GM18507 (cell line): ENCODE results near the gene EYA2.

ENCODE experiments used
- DNase-seq: peaks from one replicate; pipeline ENCODE4 v3.0.0; 2011; ENCODE audit warnings: low read depth; ENCODE audit not compliant: insufficient read length; ENCODE audit errors: extremely low spot score
- FAIRE-seq: peaks from 2 replicates; lab custom pipeline; 2011; peaks lifted over from hg19 to GRCh38; lab: Jason Lieb, UNC

Gene EYA2

DNA sequence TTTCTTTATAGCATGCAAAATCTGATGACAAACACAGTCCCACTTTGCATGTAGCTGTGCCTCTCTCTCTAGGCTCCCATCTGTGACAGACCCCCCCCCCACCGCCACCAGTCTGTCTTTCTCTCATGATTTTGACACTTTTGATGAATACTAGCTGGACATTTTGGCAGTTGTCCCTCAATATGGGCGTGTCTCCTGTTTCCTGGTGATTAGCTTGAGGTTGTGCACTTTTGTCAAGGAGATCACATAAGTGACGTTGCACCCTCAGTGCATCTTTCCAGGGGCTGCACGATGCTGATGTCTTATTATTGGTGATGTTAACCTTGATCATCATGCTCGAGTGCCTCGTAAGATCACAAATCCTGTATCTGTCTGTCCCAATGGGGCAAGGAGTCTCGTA lies 155.1 kb downstream of the EYA2 start:
- DNase-seq (no peak), FAIRE-seq (no peak)

DNA sequence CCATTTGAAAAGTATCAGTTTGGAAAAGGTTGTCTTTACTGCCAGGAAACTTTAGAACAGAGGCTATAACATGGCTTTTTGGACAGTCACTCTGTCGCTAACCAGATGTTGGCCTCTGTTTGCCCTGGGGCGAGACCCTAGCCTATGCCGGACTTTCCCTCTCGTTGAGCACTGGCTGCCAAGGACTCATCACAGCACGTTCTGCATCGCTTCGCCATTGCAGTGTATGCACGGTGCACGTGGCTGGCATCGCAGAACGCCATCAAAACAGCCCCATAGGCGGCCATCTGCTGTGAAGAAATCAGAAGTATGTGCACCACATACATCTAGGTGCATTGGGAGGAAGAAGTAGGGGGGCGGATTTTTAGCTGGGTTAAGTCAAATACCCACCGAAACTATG lies 156.4 kb downstream of the EYA2 start:
- FAIRE-seq (no peak), DNase-seq (no peak)

DNA sequence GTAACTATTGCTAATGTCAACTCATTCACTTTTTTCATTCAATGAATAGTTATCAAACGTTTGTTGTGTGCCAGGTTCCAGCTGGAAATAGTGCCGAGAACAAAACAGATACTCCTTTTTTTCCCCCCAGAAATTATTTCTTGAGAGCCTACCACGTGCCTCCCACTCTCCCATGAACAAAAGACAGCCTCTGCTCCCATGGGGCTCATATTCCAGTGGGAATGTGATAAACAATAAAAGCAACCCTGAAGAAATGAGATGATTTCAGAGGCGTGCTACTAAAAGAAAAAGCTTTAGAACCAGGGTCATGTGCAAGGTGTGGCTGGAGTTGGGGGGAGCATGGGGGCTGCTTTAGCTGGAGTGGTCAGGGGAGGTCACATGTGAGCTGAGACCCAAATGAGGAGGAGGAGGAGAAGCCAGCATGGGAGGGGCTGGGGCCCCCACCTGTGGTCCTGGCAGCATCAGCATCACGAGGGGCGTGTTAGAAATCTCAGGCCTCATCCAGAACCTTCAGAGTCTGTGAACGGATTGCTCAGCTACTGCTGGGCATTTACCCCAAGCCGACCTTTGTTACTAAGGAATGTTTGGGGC lies 157.4 kb downstream of the EYA2 start:
- no peak for FAIRE-seq
- DNase-seq: no peak

DNA sequence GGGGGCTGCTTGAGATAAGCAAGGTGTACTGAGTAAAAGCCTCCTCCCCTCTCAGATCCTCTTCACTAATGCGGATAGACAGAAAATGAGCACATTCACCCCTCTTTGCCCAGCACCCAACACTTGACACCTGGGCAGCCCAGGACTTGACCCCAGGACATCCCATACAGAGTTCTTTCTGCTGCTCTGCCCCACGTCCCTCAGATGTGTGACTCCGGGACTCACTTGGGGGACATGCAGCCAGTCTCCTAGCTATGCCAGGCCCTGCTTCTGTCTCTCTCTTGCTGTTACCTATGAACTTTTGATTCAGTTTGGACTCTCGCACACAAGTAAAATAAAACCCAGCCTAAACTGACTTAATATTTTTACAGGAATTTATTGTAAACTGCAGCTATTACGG lies 159.9 kb downstream of the EYA2 start:
- no peak for FAIRE-seq
- DNase-seq: no peak

DNA sequence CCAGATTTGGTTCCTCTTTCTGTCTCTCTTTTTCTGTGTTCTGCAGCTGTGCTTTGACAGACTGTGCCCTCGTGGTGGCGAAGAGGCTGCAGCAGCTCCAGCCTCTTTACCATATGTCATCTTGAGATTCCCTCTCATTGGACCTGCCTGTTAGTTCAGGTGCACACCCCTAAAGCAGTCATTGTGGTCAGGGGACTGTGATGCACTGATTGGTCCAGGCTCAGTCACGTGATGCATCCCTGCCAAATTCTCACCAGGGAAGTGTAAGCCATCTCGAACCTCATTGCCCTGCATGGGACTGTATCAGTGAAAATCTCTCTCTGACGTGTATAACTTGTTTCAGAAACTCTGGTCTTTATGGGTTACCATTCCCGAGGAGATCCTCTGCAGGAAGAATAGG lies 160.3 kb downstream of the EYA2 start:
- no peak for DNase-seq
- no peak for FAIRE-seq

DNA sequence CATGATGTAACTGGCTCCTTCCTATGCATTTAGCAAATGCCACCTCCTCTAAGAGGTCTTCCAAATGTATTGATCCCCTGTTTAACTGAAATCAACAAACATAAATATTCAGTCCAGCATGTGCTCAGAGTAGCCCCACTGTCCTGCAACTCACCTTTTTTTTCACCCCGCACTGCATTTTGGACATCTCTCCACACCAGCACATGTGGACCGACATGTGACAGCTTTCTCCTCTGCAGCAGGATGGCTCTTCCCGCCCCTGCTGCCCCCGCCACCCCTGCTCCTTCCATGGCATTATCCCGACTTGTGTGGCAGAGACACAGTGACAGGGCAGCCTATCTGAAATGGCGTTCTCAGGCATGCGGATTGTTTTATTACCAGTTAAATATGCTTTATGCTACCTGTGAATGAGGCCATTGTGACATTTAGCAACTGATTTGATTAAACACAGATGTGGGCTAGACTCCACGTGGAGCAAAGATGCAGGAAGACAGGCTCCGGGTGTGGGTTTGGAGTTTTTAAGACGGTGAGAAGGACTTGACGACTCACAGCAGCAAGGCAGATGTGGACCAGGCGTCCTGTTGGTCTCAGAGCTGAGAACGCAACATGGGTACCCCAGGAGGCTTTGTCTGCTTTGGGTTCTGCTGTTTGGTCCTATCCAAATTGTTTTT lies 161.2 kb downstream of the EYA2 start:
- FAIRE-seq: no peak
- no peak for DNase-seq

DNA sequence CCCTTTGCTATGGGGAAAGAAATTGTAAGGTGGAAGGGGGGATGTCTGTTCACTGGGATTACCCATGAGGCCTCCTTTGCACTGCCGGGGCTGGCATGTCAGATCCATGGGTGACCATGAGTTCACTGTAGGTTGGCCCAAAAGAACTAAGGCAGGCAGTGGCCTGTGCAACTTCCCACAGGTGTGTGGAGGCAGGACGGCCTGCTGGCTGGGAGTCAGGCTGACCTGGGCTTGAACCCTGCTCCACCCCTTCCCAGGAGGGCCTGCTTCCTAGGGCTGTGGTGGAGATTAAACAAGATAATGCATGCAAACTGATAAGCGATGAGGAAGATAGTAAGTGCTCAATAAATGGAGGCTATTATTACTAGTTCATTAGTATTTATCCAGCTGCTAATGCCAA lies 163.0 kb downstream of the EYA2 start:
- DNase-seq (no peak), FAIRE-seq (no peak)

DNA sequence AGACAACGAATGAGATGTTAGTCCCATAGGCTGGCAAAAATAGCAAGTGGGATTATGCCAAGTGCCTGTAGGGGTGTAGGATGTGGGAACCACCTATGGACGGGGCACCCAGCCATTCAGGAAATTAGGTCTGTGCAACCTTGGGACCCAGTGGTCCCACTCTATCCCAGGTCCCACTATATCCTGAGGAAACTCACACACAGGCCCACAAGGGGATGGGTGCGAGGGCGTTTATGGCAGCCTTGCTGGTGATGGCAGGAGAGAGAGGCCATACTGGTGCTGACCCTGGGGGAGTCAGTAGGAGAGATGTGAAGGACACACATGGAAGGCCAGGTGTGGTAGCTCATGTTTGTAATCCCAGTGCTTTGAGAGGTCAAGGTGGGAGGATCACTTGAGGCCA lies 163.6 kb downstream of the EYA2 start:
- no peak for DNase-seq
- FAIRE-seq: no peak

DNA sequence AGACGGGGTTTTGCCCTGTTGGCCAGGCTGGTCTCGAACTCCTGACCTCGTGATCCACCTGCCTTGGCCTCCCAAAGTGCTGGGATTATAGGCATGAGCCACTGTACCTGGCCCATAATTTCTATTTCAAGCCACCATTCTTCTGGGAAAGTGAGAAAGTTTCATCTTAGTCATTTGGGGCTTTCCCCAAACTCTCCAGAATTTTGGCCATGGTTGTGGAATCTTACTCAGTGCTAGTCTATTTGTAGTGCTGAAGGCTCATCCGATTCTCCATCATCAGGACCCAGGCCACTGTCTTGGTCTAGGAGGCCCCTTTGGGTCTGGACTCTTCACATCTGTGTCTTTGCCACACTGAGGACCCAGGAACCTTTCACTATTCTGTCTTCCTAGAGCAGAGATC lies 164.9 kb downstream of the EYA2 start:
- no peak for FAIRE-seq
- DNase-seq: no peak

DNA sequence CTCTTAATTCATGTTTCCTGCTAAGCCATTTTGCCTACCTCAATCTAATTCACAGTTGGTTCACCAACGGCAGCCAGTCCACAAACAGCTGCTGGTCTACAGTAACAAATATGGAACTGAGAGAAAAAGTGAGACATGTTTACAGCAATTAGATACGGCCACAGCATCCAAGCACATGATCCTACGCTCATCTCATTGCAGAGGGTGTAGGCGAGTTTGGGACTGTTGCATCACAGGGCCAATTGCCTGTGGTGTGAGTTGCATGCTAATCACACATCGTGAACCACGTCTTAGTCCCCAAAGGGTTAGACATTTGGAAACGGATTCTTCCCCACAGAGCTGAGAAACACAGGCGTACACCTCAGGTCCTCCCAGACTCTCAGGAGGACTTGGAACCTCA lies 166.9 kb downstream of the EYA2 start:
- no peak for DNase-seq
- FAIRE-seq: no peak

DNA sequence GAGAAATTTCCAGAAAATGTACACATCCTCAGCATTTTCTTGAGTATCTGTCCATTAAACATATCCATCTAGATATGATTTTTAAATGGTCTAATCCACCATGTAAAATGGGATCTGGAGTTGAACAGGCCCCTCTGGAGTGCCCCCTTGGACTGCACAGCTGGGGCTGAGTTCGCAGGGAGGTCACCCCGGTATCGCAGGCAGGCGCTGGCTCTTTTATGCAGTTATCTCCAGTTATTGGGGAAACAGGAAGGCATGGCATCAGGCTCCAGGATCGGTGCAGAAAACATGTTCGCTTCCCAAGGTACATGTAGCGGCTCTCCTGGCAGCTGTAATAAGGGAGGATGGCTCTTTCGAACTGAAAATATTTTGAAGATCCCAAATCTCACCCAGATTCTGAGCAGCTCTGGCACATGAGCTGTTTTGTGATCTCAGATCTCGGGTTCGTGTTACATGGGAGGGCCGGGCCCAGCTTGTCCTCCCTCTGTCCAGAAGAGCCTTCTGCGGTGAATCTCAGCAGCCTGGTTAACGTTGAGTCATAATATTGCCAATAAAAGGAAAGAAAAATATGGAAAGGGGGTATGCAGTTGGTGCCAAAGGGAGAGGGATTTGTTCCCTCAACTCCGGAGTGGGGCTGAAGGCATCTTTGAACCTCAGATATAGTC lies 167.7 kb downstream of the EYA2 start:
- DNase-seq: no peak
- FAIRE-seq: no peak

DNA sequence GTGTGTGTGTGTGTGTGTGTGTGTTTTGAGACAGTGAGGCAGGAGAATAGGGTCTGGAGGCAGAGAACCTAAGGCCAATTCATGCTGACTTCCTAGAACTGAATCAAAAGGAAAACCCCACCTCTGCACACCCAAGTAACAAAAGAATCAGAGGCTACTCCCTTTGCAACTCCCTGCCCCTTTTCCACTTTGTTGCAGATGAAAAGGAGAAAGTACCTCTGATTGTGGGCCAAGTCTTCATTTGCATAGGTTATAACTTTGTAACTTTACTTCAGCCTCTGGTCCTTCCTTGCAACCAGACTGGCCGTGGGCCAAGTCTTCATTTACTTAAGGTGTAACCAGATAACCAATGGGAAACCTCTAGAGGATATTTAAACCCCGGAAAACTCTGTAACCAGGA lies 168.8 kb downstream of the EYA2 start:
- DNase-seq: no peak
- no peak for FAIRE-seq

DNA sequence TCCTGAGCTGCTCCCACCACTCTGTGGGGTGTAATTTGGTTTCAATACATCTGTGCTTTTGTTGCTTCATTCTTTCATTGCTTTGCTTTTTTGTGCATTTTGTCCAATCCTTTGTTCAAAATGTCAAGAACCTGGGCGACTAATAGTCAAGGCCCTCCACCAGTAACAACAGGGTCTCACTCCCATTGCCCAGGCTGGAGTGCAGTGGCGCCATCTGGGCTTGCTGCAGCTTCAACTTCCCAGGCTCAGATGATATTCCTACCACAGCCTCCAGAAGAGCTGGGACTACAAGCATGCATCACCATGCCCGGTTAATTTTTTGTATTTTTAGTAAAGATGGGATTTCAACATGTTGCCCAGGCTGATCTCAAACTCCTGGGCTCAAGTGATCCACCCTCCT lies 169.2 kb downstream of the EYA2 start:
- FAIRE-seq: no peak

DNA sequence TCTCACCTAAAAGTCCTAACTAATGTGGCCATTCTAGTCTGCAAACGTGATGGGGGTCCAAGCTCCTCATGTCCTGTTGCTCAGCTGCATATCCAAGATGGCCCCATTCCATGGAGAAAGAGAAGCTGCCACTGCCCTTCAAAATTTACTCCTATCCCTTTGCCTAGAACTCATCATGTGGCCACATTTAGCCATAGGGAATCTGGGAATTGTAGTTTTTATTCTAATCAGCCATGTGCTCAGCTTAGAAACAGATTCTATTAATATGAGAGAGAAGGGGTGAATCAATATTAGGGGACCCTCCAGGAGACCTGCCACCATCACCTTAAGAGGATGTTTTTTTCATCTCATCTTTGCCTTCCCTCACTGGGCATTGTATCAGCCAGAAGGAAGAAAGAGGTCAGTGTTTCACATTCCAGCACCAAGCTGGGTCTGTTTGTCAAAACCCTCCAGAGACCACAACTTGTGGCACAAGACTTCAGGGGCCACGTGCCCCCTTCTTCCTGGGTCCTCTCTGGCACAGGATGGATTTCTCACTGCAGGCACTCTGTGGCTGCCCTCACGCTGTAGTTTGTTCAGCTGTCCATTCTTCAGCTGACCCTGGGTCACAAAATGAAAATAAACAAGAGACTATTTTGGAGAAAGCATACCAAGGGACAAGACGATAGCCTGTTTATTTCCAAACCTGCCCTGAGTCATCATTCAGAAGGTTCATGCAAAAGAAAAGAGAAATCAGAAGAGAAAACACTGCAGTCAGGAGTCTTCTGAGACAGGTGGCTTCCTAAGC lies 172.0 kb downstream of the EYA2 start:
- DNase-seq (no peak), FAIRE-seq (no peak)

More for the DNA sequence above, 169.2 kb downstream of the EYA2 start:
- DNase-seq: no peak

DNA sequence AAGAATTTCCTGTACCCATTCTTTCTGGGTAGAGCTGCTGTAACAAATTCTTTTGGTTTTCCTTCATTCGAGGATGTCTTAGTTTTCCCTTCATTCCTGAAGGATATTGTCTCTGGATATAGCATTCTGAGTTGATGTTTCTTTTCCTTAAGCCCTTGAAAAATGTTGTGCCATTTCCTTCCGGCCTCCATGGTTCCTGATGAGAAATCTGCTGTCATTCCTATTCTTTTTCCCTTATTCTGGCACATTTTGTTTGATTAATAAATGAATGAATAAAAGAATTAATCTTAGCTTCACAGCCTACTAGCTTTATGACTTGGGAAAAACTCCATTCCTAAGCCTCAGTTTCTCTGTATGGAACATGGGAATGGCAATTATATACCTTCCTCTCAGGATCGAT lies 173.1 kb downstream of the EYA2 start:
- DNase-seq: no peak
- FAIRE-seq: no peak

DNA sequence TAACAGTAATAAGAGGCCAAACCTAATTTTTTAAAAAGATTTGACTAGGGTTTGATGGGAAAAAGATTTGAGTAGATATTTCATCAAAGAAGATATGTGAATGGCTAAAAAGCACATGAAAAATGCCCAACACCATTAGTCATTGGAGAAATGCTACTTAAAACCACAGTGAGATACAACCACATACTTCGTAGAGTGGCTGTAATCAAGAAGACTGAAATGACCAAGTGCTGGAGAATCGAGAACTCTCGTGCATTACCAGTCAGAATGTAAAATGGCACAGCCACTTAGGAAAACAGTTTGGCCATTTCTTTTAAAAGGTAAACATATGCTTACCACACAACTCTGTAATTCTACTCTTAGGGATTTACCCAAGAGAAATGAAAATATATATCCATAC lies 175.5 kb downstream of the EYA2 start:
- DNase-seq (no peak), FAIRE-seq (no peak)

DNA sequence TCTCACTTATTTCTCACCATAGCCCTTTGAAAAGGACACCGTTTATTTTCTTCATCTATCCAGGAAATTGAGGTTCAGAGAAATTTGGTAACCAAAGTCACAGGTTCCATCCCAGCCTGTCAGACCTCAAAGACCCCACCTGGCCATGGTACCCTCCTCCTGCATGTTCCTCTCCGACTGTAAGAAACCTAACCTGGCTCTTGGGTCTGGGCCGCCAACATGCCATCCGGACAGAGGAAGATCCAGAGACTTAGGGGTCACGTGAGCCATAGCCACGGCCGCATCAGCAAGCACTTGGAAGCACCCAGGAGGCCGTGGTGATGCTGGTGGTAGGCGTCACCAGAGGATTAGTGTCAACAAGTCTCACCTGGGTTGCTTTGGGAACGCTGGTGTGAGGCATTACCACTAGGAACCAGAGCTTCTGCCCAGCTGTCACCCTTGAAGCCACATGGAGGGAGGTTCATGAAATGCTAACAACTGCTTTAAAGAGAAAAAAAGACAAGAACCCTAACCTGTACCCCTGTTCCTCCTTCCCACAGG lies 177.1 kb downstream of the EYA2 start:
- DNase-seq (no peak), FAIRE-seq (no peak)

DNA sequence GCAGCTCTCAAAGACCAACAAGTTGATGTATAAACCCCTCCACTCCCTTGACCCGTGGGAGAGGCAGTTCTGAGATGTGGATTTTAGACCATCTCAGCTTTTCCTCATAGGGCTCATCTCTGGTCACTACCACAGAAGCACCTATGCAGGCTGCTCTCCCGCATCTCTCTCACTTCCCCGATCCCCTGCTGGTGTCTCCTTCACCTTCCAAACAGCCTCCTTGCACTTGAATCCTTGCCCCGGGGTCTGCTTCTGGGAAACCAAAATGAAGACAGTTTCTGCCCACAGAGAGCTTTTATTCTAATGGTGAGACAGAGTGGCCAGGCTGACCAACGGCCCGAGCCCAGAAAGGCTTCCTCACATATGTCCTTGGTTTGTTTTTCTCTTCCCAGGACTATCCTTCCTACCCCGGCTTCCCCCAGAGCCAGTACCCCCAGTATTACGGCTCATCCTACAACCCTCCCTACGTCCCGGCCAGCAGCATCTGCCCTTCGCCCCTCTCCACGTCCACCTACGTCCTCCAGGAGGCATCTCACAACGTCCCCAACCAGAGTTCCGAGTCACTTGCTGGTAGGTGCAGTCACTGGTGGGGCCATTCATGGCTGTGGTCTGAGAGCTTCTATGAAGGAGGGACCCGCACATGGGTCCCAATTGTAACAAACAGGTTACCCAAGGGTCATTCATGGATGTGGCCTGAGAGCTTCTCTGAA lies 179.3 kb downstream of the EYA2 start:
- FAIRE-seq: no peak

DNA sequence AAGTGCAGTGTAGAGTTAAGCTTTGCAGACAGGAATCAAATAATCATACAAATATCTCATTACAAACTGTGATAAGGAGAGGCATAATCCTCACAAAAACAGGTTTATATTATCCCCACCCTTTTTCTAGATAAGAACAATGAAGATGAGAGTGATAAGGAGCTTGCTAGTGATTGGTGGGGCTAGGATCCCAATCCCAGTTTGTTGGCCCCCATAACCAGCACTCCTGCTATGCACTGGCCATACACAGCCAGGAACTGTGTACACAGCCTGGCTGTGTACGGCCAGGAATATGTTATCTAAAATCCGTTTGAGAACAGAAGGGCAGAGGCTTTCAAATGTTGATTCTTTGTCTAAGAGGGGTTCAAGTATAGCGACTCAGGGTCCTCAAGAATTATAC lies 180.6 kb downstream of the EYA2 start:
- no peak for FAIRE-seq
- DNase-seq: no peak

More for the DNA sequence above, 179.3 kb downstream of the EYA2 start:
- no peak for DNase-seq

DNA sequence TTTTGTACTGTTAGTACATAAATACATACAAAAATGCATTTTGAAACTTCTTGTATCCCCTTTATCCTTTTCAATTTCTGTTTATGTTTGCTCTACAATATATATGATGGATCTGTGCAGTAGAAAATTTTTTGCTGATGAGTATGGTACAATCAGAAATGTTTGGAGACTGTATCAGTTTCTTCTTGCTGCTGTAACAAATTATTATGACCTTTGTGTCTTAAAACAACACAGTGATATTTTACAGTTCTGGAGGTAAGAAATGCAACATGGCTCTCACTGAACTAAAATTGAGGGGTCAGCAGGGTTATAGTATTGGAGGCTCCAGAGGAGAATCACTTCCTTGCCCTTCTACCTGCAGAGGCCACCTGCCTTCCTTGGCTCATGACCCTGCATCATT lies 184.4 kb downstream of the EYA2 start:
- DNase-seq (no peak), FAIRE-seq (no peak)
